Heart left ventricle (tissue), 16 donors: ENCODE measurements around the gene RGS16. TPM values are rescaled to one million over a fixed set of nuclear protein-coding genes. Genes with fewer than 3 reads are reported as not detected.

Source experiments
- ATAC-seq, 4 donors: fragments of 200-7000 bp; cut with Tn5 transposase; one replicate each; pipeline ENCODE4 v1.9.1; 2020 to 2022; ENCODE audit warnings: moderate library complexity in 4 of 4, mild to moderate bottlenecking in 3 of 4, moderate number of reproducible peaks in 1 of 4
- DNase-seq, 5 donors: peaks; one replicate each; pipeline ENCODE4 v3.0.0-alpha.2; 2020
- H3K27ac ChIP-seq, 12 donors: fragments of 200-600 bp; sonication (generic) in 4 of 12; one replicate each; pipeline versions ENCODE4 v1.5.0 to v1.8.0; 2016 to 2022; ENCODE audit warnings: mild to moderate bottlenecking in 2 of 12
- H3K27me3 ChIP-seq, 9 donors: fragments of 200-600 bp; sonication (generic) in 2 of 9; one replicate each; pipeline versions ENCODE4 v1.5.1 to v1.8.0; 2016 to 2022; ENCODE audit warnings: mild to moderate bottlenecking in 3 of 9
- H3K36me3 ChIP-seq, 9 donors: fragments of 200-600 bp; sonication (generic) in 2 of 9; one replicate each; pipeline versions ENCODE4 v1.5.0 to v1.8.0; 2018 to 2022; ENCODE audit warnings: mild to moderate bottlenecking in 2 of 9
- H3K4me1 ChIP-seq, 12 donors: fragments of 200-600 bp; sonication (generic) in 4 of 12; one replicate each; pipeline versions ENCODE4 v1.5.0 to v1.8.0; 2016 to 2022; ENCODE audit warnings: mild to moderate bottlenecking in 3 of 12
- H3K4me3 ChIP-seq, 12 donors: fragments of 200-600 bp; sonication (generic) in 4 of 12; one replicate each; pipeline versions ENCODE4 v1.5.0 to v1.8.0; 2017 to 2022; ENCODE audit warnings: mild to moderate bottlenecking in 9 of 12, moderate library complexity in 4 of 12
- H3K9me3 ChIP-seq, 12 donors: fragments of 200-600 bp; sonication (generic) in 4 of 12; one replicate each; pipeline versions ENCODE4 v1.5.0 to v1.8.0; 2016 to 2022; ENCODE audit warnings: mild to moderate bottlenecking in 1 of 12
- CTCF ChIP-seq, 12 donors: fragments of 200-600 bp; sonication (generic) in 4 of 12; IDR thresholded peaks; one replicate each; pipeline versions ENCODE4 v1.5.0 to v1.8.0; 2018 to 2022; ENCODE audit warnings: antibody characterized with exemption in 12 of 12, mild to moderate bottlenecking in 5 of 12
- POLR2A ChIP-seq, 2 donors: fragments of 450-650 bp; IDR thresholded peaks; one replicate each; pipeline ENCODE4 v1.6.1; 2017; ENCODE audit warnings: antibody characterized with exemption in 2 of 2, mild to moderate bottlenecking in 2 of 2, moderate library complexity in 2 of 2
- WGBS, 4 donors: extraction: QIAGEN DNeasy Blood & Tissue Kit in 2 of 4; methylation state at CpG; one replicate each; pipeline versions ENCODE4 v1.1.5 to v1.1.7; 2013 to 2018; 5-methylcytosine and 5-hydroxymethylcytosine counted together
- intact Hi-C, 10 donors: fragments of 100-400 bp; cut with DNase I; formaldehyde crosslinking; loops; one replicate each; pipeline versions ENCODE4 v1.11.1 to v1.14.2; 2022
- polyA plus RNA-seq, 2 donors: library from polyadenylated mRNA; stranded (reverse); fragments of 200-250 nt; gene quantifications; one replicate each; pipeline ENCODE4 v1.2.3, GENCODE V29; 2013
- total RNA-seq, 9 donors: library from RNA; depleted of rRNA in 2 of 9; stranded (reverse); fragments of >200 nt in 2 of 9; fragmentation: NEBNext Ultra II Directional in 3 of 9; extraction: Animal tissue kit (Norgen Biotek cat#: 25700) in 3 of 9; gene quantifications; one replicate each; pipeline versions ENCODE4 v1.1.0 to v1.2.4, GENCODE V29; 2016 to 2023
- donor health status: ischemic (EF 13 %, LVEDD 7.1; RV severe dilation, severe dysfunction).
- donor health status: healthy with polysubstance abuse.
- donor health status: DM: no; HTN: yes; CAD: no.
- donor health status: DM: no; HTN: no; CAD: no.
- donor health status: ischemic (EF 25% LVEDD 6.9; RV normal size, moderate dysfunction).
- donor health status: ischemic (EF 25% LVEDD 5.7; RV mildly dilated, moderate dysfunction).
- donor health status: healthy.
- donor health status: DM: yes; HTN: yes; CAD: no.
- donor health status: ischemic (EF 35%, LVEDD 5.7; RV mildly dilated, moderate dysfunction).
- donor health status: nonischemic (EF 11% LVEDD 7.7; RV severe dilation, severe dysfunction).
- donor health status: DM: yes; HTN: yes; CAD: no.
- donor health status: PGD.
- donor health status: ischemic (EF 29% LVEDD 5.4; RV normal size, mild dysfunction).
- donor health status: nonischemic (EF 23%, LVEDD 6.1; RV moderate dilation, normal function).

The RGS16 gene
- total and polyA plus RNA-seq, 11 donors, result 0.75 to 9.3 (median 2.1) TPM

GRCh38 chr1:182620924-182621585, 16.9 kb upstream of the RGS16 start:
- H3K4me3 ChIP-seq, result no peak overlapping the region
- DNase-seq (no peak), ATAC-seq (no peak)
- peaks cover 0 to 7% (median 0%) of the 10 kb centered on the region in 9 donors for H3K27me3 ChIP-seq
- H3K4me1 ChIP-seq, result peaks cover 0 to 42% (median 23%) of the 10 kb centered on the region in 12 donors
- H3K9me3 ChIP-seq, result peaks cover 0 to 15% (median 0%) of the 10 kb centered on the region in 12 donors
- intact Hi-C loops, result loop anchor here in 1 of 10 donors (5.0 kb wide), 1 partner anchor 51 kb away; no protein-coding TSS in a partner anchor
- H3K27ac ChIP-seq, result no peak overlapping the region
- TF ChIP-seq POLR2A (IDR thresholded peaks at IDR 0.05) (no peak), CTCF (IDR thresholded peaks at IDR 0.05) (no peak)
- no peaks in the 10 kb centered on the region for H3K36me3 ChIP-seq

- Histone ChIP-seq H3K9me3 (peaks cover 0 to 15% (median 0%) of the 10 kb centered on the region in 12 donors), H3K4me3 (no peak overlapping the region), H3K4me1 (peaks cover 7 to 40% (median 28%) of the 10 kb centered on the region in 12 donors), H3K36me3 (no peaks in the 10 kb centered on the region), H3K27me3 (peaks cover 0 to 10% (median 0%) of the 10 kb centered on the region in 9 donors), H3K27ac (peak overlapping the region in 3 of 12 donors; percentile 2 to 25 (median 13))
- DNase-seq (no peak), ATAC-seq (no peak)
- intact Hi-C loops, result no loop called here
- 56 to 67% (median 60%) methylated on average over 6 of the region's 6 CpGs for WGBS, 4 donors
- TF ChIP-seq CTCF (IDR thresholded peaks at IDR 0.05) (no peak), POLR2A (IDR thresholded peaks at IDR 0.05) (no peak)
These were observed 13.7 kb upstream of the RGS16 start for GRCh38 chr1:182617734-182618351.

GRCh38 chr1:182617014-182617429, 12.8 kb upstream of the RGS16 start:
- peaks cover 0 to 15% (median 0%) of the 10 kb centered on the region in 12 donors for H3K9me3 ChIP-seq
- H3K27ac ChIP-seq, result peak overlapping the region in 1 of 12 donors; percentile 97
- peaks cover 7 to 37% (median 25%) of the 10 kb centered on the region in 12 donors for H3K4me1 ChIP-seq
- intact Hi-C loops, result no loop called here
- ATAC-seq (no peak), DNase-seq (no peak)
- WGBS, 4 donors, result 84 to 92% (median 89%) methylated on average over 4 of the region's 4 CpGs
- no peak for TF ChIP-seq CTCF (IDR thresholded peaks at IDR 0.05)
- no peak for TF ChIP-seq POLR2A (IDR thresholded peaks at IDR 0.05)
- H3K4me3 ChIP-seq, result no peak overlapping the region
- no peaks in the 10 kb centered on the region for H3K36me3 ChIP-seq
- H3K27me3 ChIP-seq, result peaks cover 0 to 10% (median 0%) of the 10 kb centered on the region in 9 donors
